T-helper 17 cell (primary cell): Measurements from ENCODE around the gene PPP1R2. TPM values are rescaled to one million over a fixed set of nuclear protein-coding genes. Genes with fewer than 3 reads are reported as not detected.

Experiments
- ATAC-seq: fragments of 150-1000 bp; cut with Tn5 transposase; 2 replicates; pipeline ENCODE4 v1.10.0; 2021; ENCODE audit warnings: mild to moderate bottlenecking, moderate library complexity
- DNase-seq, 3 donors: peaks; one replicate each; pipeline versions ENCODE4 v3.0.0 to v3.0.0-alpha.2; 2020 to 2021
- H3K9me3 ChIP-seq: one replicate; pipeline ENCODE4 v1.7.0; 2013; ENCODE audit warnings: low read length, mild to moderate bottlenecking; ENCODE audit not compliant: control insufficient read depth, poor library complexity, severe bottlenecking
- H3K27ac Mint-ChIP-seq: one replicate; pipeline ENCODE4 v1.8.0; 2022; ENCODE audit warnings: mild to moderate bottlenecking, moderate library complexity, mixed read lengths
- H3K27me3 Mint-ChIP-seq: one replicate; pipeline ENCODE4 v1.8.0; 2022; ENCODE audit warnings: mixed read lengths
- H3K36me3 Mint-ChIP-seq: one replicate; pipeline ENCODE4 v1.8.0; 2022; ENCODE audit warnings: low read depth, mixed read lengths
- H3K4me1 Mint-ChIP-seq: one replicate; pipeline ENCODE4 v1.8.0; 2022; ENCODE audit warnings: mild to moderate bottlenecking, mixed read lengths
- H3K4me3 Mint-ChIP-seq: one replicate; pipeline ENCODE4 v1.8.0; 2022; ENCODE audit warnings: mild to moderate bottlenecking, moderate library complexity, mixed read lengths
- total RNA-seq, 4 donors: library from RNA in 2 of 4; stranded (reverse) in 2 of 4; gene quantifications; one replicate each; pipeline ENCODE4 v1.2.3 and lab custom pipeline; 2022 to 2026

The PPP1R2 gene
- total RNA-seq, 2 donors from 2014 or later, result 135 to 141 TPM

GRCh38 chr3:195543500-195544229 is 540 bp upstream of the PPP1R2 start:
- ATAC-seq (peak; percentile 1), DNase-seq (no peak)
- Mint-ChIP-seq H3K36me3 (peaks cover 3% of the 10 kb centered on the region), H3K4me3 (peak overlapping the region; percentile 93), H3K27me3 (no peaks in the 10 kb centered on the region), H3K27ac (peak overlapping the region; percentile 98), H3K4me1 (peaks cover 64% of the 10 kb centered on the region)
- H3K9me3 ChIP-seq, result no peaks in the 10 kb centered on the region

GRCh38 chr3:195542316-195542697 is 818 bp downstream of the PPP1R2 start:
- DNase-seq (no peak), ATAC-seq (no peak)
- peaks cover 61% of the 10 kb centered on the region for H3K4me1 Mint-ChIP-seq
- no peaks in the 10 kb centered on the region for H3K27me3 Mint-ChIP-seq
- peak overlapping the region; percentile 98 for H3K27ac Mint-ChIP-seq
- H3K4me3 Mint-ChIP-seq, result peak overlapping the region; percentile 93
- peaks cover 3% of the 10 kb centered on the region for H3K36me3 Mint-ChIP-seq
- H3K9me3 ChIP-seq, result no peaks in the 10 kb centered on the region

GRCh38 chr3:195540511-195540910 is 2.6 kb downstream of the PPP1R2 start:
- no peak for DNase-seq
- peak overlapping the region; percentile 98 for H3K27ac Mint-ChIP-seq
- no peak for ATAC-seq
- peaks cover 53% of the 10 kb centered on the region for H3K4me1 Mint-ChIP-seq
- H3K36me3 Mint-ChIP-seq, result peaks cover 3% of the 10 kb centered on the region
- H3K9me3 ChIP-seq, result no peaks in the 10 kb centered on the region
- no peaks in the 10 kb centered on the region for H3K27me3 Mint-ChIP-seq
- H3K4me3 Mint-ChIP-seq, result peak overlapping the region; percentile 93

- DNase-seq (no peak), ATAC-seq (no peak)
- Mint-ChIP-seq H3K4me3 (peak overlapping the region; percentile 93), H3K4me1 (peaks cover 55% of the 10 kb centered on the region), H3K27me3 (no peaks in the 10 kb centered on the region), H3K27ac (peak overlapping the region; percentile 98), H3K36me3 (peaks cover 3% of the 10 kb centered on the region)
- no peaks in the 10 kb centered on the region for H3K9me3 ChIP-seq
Measured at GRCh38 chr3:195540027-195540426, 3.1 kb downstream of the PPP1R2 start.

- Mint-ChIP-seq H3K36me3 (peaks cover 3% of the 10 kb centered on the region), H3K27ac (peak overlapping the region; percentile 98), H3K4me3 (peak overlapping the region; percentile 93), H3K4me1 (peaks cover 53% of the 10 kb centered on the region), H3K27me3 (no peaks in the 10 kb centered on the region)
- ATAC-seq (no peak), DNase-seq (no peak)
- no peaks in the 10 kb centered on the region for H3K9me3 ChIP-seq
Measured at GRCh38 chr3:195539479-195539878, 3.6 kb downstream of the PPP1R2 start.

- no peaks in the 10 kb centered on the region for H3K9me3 ChIP-seq
- Mint-ChIP-seq H3K27me3 (no peaks in the 10 kb centered on the region), H3K4me3 (peak overlapping the region; percentile 73), H3K27ac (peak overlapping the region; percentile 98), H3K4me1 (peaks cover 58% of the 10 kb centered on the region), H3K36me3 (peaks cover 3% of the 10 kb centered on the region)
- ATAC-seq, result peak; percentile 67
- DNase-seq, result no peak
Measured at GRCh38 chr3:195537995-195538394, 5.1 kb downstream of the PPP1R2 start.

- peaks cover 3% of the 10 kb centered on the region for H3K36me3 Mint-ChIP-seq
- peak overlapping the region; percentile 86 for H3K27ac Mint-ChIP-seq
- no peaks in the 10 kb centered on the region for H3K27me3 Mint-ChIP-seq
- ATAC-seq, result no peak
- H3K9me3 ChIP-seq, result no peaks in the 10 kb centered on the region
- DNase-seq, result no peak
- H3K4me3 Mint-ChIP-seq, result peak overlapping the region; percentile 85
- H3K4me1 Mint-ChIP-seq, result peaks cover 62% of the 10 kb centered on the region
Measured at GRCh38 chr3:195535293-195535692, 7.8 kb downstream of the PPP1R2 start.

- H3K27ac Mint-ChIP-seq, result peak overlapping the region; percentile 86
- H3K4me1 Mint-ChIP-seq, result peaks cover 54% of the 10 kb centered on the region
Measured at GRCh38 chr3:195532834-195533233, 10.3 kb downstream of the PPP1R2 start.

GRCh38 chr3:195532345-195532744 is 10.8 kb downstream of the PPP1R2 start:
- H3K9me3 ChIP-seq, result no peaks in the 10 kb centered on the region
- ATAC-seq (no peak), DNase-seq (no peak)
- Mint-ChIP-seq H3K27ac (peak overlapping the region; percentile 86), H3K4me3 (peak overlapping the region; percentile 21), H3K4me1 (peaks cover 49% of the 10 kb centered on the region), H3K27me3 (no peaks in the 10 kb centered on the region), H3K36me3 (peaks cover 3% of the 10 kb centered on the region)

More at GRCh38 chr3:195532834-195533233, 10.3 kb downstream of the PPP1R2 start:
- Mint-ChIP-seq H3K36me3 (peaks cover 3% of the 10 kb centered on the region), H3K4me3 (peak overlapping the region; percentile 73), H3K27me3 (no peaks in the 10 kb centered on the region)
- ATAC-seq (no peak), DNase-seq (no peak)
- H3K9me3 ChIP-seq, result no peaks in the 10 kb centered on the region

- no peak for ATAC-seq
- Mint-ChIP-seq H3K27ac (peak overlapping the region; percentile 86), H3K4me1 (peaks cover 49% of the 10 kb centered on the region), H3K4me3 (peak overlapping the region; percentile 28), H3K36me3 (peaks cover 3% of the 10 kb centered on the region), H3K27me3 (no peaks in the 10 kb centered on the region)
- DNase-seq, result no peak
- no peaks in the 10 kb centered on the region for H3K9me3 ChIP-seq
Measured at GRCh38 chr3:195531683-195532082, 11.4 kb downstream of the PPP1R2 start.

GRCh38 chr3:195526492-195526891 is 16.6 kb downstream of the PPP1R2 start:
- Mint-ChIP-seq H3K4me1 (peaks cover 42% of the 10 kb centered on the region), H3K4me3 (no peak overlapping the region), H3K27ac (no peak overlapping the region), H3K36me3 (peaks cover under 1% of the 10 kb centered on the region), H3K27me3 (no peaks in the 10 kb centered on the region)
- no peaks in the 10 kb centered on the region for H3K9me3 ChIP-seq
- DNase-seq (no peak), ATAC-seq (no peak)

- peaks cover 36% of the 10 kb centered on the region for H3K4me1 Mint-ChIP-seq
- DNase-seq (no peak), ATAC-seq (peak; percentile 60)
- H3K4me3 Mint-ChIP-seq, result peak overlapping the region; percentile 69
- no peaks in the 10 kb centered on the region for H3K9me3 ChIP-seq
- H3K27me3 Mint-ChIP-seq, result no peaks in the 10 kb centered on the region
- H3K27ac Mint-ChIP-seq, result peak overlapping the region; percentile 95
- H3K36me3 Mint-ChIP-seq, result no peaks in the 10 kb centered on the region
Measured at GRCh38 chr3:195524171-195524896, 18.8 kb downstream of the PPP1R2 start.

- H3K4me1 Mint-ChIP-seq, result peaks cover 31% of the 10 kb centered on the region
- peak overlapping the region; percentile 95 for H3K27ac Mint-ChIP-seq
- ATAC-seq (peak; percentile 35), DNase-seq (no peak)
- H3K36me3 Mint-ChIP-seq, result peaks cover 2% of the 10 kb centered on the region
- H3K27me3 Mint-ChIP-seq, result no peaks in the 10 kb centered on the region
- H3K4me3 Mint-ChIP-seq, result no peak overlapping the region
- no peaks in the 10 kb centered on the region for H3K9me3 ChIP-seq
Measured at GRCh38 chr3:195522254-195523023, 20.7 kb downstream of the PPP1R2 start.
